ENCODE measurements around the gene SIRT3.
"Not testable (repeated sequence)": the region's sequence is repeated elsewhere in the genome, so short reads cannot be mapped to it uniquely, and the experiment has no call there.

Gene SIRT3

DNA sequence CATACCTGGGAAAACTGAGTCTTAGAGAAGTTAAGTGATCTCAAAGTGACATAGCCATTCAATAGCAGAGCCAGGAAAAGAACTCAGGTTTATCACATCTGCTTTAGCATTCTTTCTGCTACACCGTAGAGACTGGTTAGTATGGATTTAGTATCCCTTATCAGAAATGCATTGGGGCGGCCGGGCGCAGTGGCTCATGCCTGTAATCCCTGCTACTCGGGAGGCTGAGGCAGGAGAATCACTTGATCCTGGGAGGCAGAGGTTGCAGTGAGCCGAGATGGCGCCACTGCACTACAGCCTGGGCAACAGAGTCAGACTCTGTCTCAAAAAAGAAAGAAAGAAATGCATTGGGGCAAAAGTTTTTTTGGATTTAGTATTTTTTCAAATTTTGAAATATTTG lies 2.2 kb upstream of the SIRT3 start:
- not testable (repeated sequence) for DNase-seq

DNA sequence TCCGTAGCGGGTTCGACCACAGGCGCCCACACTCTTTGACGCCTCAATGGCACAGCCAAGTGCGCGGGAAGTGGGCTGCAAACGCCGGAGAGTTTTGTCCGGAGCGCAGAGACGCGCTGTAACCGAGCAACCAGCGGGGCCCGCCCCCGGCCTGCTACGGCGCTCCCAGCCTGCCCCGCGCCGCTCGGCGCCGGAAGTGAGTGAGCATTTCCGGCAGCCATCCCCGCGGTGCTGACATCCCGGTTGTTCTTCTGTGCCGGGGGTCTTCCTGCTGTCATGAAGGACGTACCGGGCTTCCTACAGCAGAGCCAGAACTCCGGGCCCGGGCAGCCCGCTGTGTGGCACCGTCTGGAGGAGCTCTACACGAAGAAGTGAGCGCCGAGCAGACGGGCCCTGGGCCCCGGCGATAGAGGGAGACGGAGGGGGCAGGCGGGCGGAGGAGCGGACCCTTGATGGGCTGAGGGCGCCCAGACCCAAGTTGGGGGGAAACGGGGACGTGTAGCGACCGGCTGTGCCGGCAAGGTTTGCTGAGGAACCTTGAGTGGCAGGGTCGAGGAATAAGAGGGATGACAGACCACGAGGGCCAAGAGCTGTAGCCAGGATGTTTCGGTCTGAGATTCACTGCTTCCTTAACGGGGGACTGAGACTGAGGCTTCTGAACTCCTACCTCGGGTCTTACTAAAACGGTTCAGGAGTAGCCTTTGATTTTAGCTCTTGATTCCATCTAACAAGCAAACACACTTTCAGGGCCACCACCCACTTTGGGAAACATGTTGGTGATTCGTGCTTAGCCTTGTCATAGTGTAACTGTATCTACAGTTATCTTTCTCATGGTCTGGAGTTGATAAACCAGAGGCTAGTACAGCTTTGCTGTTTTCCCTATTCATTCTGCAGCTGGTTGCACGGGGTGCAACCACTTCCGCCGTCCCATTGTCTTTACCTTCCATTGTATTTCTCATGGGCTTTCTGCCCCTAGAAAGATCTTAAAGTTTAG lies 929 bp upstream of the SIRT3 start, which contains the start of gene PSMD13:
PSMD13 (plus strand) TSS at position 203 of the 994 bp plus-strand sequence; CDS start at position 277, 74 bp downstream.
- no peak for DNase-seq

DNA sequence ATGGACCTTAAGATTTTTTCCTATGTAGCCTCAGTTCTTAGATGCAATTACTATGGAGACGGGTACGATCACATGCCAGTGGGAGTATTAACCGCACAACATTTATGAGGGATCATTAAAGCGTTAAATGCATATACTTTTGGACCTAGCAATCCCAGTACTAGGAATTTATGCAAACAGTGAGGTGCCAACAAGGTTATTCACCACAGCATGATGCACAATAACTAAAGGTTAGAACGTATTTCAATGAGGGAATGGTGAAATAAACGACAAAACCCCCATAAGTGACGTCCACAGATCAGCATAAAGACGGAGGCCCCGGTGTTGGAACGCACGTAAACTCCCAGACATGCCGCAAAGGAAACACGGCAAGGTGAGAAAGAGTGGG lies 539 bp downstream of the SIRT3 start:
- DNase-seq = no peak

DNA sequence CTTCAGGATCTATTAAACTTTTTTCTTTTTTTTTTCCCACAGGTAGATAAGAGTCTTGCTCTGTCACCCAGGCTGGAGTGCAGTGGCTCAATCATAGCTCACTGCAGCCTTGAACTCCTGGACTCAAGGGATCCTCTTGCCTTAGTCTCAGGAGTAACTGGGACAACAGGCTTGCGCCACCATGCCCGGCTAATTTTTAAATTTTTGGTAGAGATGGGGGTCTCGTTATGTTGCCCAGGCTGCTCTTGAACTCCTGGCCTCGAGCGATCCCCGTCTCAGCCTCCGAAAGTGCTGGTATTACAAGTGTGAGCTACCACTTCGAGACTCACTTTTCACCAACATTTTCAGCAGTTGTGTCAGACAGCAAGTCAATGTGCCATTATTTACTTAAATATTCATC lies 962 bp downstream of the SIRT3 start:
- no peak for DNase-seq

DNA sequence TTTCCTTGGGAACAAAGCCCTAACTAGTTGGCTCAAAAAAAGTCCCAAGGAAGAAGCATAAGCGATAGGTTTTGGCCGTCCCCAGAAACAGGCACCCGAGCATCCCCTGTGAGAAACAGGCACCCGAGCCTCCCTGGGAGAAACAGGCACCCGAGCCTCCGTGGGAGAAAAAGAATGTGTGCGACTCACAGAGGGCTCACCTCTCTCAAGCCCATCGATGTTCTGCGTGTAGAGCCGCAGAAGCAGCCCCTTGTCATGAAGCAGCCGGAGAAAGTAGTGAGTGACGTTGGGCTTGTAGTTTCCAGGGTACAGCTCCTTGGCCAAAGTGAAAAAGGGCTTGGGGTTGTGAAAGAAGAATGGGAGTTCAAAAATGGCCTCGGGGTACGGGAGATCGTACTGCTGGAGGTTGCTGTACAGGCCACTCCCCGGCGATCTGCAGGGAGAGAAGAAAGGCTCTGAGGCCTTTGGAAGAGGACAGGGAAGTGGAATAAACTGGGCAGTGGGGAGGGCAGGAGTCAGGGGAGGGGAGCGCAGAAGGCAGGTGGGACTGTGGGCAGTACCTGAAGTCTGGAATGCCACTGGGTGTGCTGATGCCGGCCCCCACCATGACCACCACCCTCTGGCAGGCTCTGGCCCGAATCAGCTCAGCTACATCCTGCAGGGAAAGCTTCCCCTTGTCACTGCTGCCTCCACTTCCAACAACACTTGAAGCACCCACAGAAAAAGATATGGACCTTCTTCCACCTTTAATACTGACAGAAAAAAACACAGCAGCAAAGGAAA lies 3.2 kb downstream of the SIRT3 start:
- DNase-seq = no peak

DNA sequence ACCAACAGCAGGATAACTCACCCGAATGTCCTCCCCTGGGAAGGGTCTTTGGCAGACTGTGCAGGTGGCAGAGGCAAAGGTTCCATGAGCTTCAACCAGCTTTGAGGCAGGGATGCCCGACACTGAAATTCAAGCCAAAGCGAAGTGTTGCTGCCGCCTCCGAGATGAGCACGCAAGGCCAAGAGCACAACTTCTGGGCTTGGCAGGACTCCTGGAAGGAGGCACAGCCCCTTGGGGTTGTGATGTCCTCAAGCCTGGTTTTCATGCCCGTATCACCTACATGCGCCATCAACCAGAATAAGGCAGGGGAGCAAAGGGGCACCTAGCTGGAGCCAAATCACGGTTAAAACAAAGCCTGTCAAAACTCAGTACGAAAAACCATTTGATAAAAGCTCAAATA lies 5.7 kb downstream of the SIRT3 start:
- no peak for DNase-seq

DNA sequence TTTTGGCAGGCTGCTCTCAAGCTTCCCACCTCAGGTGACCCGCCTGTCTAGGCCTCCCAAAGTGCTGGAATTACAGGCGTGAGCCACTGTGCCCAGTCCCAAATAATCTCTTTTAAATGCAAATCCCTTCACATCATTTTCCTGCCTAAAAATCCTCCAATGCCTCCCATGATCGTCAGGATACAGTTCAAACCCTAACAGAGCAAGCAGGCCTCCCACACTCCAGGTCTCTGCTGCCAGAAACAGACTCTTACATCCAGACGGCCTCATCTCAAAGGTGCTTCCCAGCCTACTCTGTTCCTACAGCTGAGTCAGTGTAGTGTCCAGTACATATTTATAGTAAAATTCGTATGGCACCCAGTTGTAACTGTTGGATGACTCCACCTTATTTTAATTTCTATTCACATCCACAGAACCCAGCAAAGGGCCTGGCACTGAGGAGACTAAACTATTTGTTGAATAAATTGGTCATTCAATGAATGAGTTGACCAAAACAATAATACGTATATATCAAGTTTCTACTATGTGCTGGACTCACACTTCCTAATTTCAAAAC lies 8.2 kb downstream of the SIRT3 start:
- no peak for DNase-seq

DNA sequence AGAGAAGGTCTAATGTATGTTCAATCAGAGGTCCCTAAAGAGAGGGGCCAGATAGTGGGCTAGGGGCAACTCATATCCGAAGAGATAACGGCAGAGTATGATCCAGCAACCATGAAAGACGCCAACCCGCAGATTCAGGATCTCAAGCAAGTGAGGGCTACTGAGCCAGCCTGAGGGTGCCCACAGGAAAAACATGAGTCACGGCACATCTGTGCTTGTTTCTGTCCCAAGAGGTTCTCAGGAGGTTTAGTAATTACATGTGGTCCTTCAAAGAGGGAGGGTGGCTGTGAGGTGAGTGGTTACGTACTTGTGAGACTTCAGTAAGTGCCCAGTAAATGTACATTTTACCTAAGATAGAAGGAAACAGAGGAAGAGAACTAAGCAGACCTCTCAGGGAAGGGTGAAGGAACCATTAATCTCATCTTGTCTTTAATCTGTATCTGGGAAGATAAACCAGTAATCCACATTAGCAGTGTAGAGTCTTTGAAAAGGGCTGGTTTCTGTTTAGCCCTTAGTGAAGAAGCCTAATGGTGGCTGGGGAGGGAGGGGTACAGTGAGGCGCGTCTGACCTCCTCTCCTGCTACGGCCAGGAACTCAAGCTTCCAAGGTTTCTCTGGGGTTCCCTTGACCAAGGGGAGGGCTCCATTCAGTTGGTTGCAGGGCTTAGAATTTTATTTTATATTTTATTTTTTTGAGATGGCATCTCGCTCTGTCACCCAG lies 10.2 kb downstream of the SIRT3 start:
- DNase-seq = no peak

DNA sequence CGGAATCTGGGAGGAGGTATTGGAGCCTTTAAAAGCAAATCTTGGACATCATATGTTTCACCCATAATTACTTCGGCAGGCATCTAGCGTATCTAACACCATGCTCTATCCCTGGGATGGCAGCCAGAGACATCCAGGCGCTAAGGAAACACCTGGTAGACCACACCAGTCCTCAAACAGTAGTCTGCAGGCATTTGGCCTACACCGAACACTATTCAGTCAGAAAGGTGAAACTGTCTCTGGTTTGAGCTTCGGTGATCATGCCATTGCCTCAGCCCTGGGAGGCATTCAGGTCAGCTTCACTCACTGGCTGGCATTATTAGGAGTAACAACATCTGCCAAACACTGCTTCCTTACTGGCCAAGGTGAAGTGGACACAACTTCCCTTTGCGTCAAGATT lies 11.7 kb downstream of the SIRT3 start:
- DNase-seq = no peak

DNA sequence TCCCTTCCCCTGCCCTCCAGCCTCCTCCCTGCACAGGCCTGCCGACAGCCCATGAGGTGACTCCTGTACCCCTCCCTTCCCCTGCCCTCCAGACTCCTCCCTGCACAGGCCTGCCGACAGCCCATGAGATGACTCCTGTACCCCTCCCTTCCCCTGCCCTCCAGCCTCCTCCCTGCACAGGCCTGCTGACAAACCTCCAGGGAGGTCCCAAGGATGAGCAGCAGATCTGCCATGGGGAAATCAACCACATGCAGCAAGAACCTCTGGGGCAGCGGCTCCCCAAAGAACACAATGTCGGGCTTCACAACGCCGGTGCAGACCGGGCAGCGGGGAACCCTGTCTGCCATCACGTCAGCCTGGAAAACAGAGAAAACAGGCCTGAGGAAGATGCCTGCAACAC lies 12.3 kb downstream of the SIRT3 start:
- DNase-seq = no peak

DNA sequence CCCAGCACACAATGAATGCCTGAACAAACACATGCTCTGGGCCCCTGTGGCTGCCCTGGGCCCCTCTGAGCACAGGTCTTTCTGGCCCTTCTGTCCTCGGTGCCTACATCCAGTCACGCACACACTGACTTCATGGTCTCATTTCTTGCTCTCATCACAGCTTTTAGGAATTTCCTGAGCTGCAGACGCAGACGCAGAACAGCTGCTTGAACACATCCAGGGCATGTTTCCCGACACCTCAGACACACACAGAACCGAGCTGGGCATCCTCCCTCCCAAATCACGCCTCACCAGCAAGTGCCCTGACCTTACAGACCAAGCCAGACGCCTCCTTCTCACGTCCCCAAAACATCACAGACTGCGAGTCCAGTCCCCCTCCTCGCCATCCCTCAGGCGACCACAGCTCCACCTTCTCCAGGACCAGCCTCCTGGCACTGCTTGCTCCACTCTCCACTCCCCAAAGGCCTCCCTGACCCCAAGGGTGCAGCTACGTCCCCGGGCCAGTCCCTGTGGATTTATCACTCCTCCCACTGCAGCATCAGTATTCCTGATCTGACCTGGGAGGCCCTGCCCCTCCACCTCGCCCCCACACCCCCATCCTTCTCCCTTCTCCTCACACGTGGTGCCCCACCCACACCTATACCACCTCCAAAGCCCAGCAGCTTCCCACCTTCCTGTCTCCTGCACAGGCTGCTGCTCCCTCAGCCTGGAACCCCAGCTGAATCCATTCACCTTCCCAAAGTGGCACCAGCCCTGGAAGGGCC lies 12.9 kb downstream of the SIRT3 start:
- DNase-seq = no peak

DNA sequence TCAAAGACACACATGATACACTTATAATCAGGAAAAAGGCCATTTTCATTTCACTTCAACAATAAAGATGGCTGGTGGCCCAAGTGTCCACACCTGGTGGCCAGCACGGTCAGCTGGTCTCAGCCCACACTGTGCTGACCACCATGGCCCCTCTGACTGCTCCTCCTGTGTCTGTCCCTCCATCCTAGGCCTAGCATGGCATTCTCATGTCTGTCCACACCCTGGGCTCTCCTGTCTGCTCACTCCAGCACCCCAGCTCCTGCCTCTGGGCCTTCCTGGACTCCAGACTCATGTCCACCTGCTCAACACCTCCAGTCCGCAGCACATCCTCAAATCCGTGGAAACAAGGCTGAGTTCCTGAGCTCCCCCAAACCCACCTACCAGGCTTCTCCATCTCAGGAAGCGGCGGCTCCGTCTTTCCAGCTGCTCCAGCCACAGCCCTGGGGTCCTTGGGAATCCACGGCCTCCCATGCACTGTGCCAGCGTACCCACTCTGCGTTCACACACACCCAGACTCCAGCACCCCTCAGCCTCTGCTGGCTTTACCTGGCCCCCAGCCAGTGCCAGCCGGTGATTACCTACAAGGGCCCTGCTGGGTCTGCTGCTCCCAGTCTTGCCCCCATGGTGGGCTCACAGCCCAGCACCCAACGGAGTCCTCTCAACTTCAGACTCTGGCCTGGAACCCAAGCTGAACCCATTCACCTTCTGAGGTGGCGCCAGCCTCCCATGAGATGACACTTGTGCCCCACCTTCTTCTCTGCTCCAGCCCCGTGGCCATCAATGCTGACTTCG lies 13.9 kb downstream of the SIRT3 start:
- no peak for DNase-seq

DNA sequence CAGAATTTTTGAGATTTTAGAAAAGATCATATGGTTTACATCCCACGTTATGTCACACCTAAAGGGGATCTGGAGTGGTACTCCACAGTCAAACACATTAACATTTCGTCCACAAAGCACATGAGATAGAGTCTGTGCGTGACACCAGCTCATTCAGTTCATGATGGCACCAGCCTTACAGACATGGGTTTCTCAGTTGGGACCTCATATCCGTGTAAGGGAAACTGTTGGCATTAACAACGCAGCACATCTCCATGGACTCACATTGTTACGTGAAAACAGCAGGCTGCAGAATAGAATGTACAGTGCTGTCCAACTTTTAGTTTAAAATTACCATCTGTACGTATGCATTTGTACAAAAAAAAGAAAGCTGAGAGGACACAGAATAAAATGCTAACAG lies 14.6 kb downstream of the SIRT3 start:
- no peak for DNase-seq

DNA sequence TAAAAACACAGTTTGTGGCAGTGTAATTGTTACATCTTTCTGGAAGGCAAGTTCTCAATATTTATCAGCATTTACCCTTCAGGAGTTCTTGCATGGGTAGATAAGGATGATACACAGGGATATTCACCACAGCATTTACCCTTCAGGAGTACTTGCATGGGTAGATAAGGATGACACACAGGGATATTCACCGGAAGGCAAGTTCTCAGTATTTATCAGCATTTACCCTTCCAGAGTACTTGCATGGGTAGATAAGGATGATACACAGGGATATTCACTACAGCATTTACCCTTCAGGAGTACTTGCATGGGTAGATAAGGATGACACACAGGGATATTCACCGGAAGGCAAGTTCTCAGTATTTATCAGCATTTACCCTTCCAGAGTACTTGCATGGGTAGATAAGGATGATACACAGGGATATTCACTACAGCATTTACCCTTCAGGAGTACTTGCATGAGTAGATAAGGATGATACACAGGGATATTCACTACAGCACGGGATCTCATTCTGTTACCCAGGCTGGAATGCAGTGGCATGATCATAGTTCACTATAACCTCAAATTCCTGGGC lies 15.4 kb downstream of the SIRT3 start:
- DNase-seq = not testable (repeated sequence)

DNA sequence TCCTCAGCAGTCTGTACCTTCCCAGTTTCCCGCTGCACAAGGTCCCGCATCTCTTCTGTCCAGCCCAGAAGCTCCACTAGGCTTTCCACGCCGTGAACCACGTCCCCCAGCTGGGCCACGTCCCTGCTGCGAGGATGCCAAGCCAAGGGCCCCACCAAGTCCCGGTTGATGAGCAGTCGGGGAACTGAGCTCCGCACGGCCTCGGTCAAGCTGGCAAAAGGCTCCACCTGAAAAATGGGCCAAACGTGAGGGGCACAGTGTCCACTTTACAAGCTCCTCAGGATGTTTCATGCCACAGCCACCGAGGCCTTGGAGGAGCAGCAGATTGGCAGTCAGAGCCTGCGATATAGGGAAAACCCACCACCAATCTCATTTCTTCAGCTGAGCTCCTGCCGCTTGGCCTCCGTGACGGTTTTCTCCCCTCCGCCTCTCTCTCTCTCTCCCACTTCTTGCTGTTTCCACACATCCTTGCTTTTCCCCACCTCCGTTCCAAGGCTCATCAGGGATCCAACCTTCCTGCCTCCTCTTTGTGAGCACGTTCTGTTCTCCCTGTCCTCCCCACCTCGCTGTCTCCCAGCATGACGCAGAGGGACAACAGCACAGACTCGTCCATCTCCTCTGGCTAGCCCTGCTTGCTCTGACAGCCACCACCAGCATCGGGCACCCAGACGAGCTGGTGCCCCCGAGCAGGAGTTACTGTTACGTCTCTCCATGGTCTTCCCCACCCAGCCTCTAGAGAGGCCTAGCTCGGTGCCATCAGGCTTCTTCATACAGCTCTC lies 17.1 kb downstream of the SIRT3 start:
- DNase-seq = no peak

DNA sequence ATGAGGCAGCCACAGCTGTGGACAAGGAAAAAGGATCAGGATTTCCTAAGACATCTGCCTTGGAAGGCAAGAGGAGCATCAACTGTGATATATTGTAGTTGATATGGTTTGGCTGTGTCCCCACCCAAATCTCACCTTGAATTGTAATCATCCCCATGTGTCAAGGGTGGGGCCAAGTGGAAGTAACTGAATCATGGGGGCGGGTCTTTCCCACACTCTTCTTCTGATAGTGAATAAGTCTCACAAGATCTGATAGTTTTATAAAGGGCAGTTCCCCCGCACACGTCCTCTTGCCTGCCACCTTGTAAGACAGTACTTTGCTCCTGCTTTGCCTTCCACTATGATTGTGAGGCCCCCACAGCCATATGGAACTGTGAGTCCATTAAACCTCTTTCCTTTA lies 18.4 kb downstream of the SIRT3 start:
- DNase-seq = no peak

DNA sequence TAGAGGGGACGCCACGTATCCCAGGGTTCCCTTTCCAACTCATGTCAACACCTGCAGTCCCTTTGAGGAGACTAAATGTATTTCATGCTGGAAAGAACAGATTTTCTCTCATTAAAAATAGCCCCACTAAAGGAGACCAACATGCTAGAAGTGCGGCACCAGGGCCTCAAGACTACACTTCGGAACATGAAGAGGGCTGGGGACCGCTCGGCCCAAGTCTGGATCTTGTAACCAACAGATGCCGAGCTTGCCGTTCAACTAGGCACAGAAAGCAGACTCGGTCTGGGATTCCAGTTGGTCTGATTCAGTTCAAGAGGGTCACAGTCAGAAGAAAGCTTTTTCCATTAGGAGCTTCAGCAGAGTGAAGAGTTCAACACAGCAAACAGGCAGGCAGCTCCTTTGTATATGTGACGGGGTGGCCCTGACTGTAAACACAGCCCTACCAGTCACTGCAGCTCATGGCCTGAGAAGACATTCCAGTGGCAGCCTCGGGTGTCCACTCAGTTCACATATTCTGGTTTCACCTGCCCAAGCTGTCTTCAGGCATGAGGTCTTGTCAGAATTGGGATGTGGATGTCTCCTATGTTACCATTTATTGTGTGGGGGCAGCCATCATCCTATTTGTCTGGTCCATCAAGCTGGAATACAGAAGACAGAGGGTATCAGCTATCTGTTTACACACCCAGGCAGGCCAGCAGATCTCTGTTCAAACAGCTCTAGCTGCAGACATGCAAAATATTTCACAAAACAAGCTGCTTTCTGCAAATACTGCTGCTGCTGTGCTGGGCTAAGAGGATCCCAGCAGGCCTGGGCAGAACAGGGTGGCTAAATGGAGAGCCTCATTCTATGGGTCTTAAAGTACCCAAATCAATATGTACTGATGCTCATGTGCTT lies 19.8 kb downstream of the SIRT3 start:
- DNase-seq = no peak

DNA sequence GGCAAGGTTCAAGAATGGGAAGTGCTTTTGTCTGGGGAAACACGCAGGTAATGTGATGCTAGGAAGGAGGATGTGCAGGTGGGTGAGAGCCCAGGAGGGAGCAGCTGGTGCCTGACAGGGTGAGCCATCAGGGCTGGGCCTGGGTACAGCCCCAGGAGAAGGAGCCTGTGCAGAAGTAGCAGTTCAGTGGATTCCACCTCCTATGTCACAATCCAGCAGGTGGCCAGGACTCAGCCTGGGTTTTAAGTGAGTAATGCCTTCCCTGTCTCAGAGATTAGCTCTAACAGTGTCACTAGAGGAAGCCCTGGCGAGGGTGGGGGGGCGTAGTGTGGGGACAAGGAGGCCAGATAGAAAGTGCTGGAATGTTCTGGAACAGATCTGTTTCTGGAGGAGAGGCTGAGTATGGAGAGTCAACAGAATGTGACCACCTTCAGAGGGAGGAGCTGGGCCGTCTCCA lies 20.5 kb downstream of the SIRT3 start:
- no peak for DNase-seq

DNA sequence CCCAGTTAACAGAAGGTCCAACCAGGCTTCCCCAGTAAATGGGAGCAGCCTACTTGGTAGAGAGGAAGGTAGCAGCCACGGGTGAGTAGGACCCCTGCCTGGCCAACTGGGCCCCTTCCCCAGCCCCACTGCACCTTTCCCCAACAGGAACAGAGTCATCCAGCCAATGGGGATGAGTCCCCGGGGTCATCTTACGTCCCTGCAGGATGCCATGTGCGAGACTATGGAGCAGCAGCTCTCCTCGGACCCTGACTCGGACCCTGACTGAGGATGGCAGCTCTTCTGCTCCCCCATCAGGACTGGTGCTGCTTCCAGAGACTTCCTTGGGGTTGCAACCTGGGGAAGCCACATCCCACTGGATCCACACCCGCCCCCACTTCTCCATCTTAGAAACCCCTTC lies 22.1 kb downstream of the SIRT3 start:
- no peak for DNase-seq

Data from NCI-H1417 treated with DMSO at 0.1 percent for 48 hours (cell line).